GM21717 (cell line): Measurements from ENCODE around the gene BCOR.

Source experiments
- ATAC-seq: cut with Tn5 transposase; IDR thresholded peaks from one replicate; pipeline ENCODE4 v1.9.1; 2021; ENCODE audit warnings: mild to moderate bottlenecking, moderate library complexity; ENCODE audit not compliant: unreplicated experiment

The BCOR gene

GRCh38 chrX:40116925-40117324, 19.2 kb upstream of the BCOR start:
- no peak for ATAC-seq

GRCh38 chrX:40112996-40113395, 15.2 kb upstream of the BCOR start:
- ATAC-seq: no peak

GRCh38 chrX:40111868-40112267, 14.1 kb upstream of the BCOR start:
- ATAC-seq: no peak

- no peak for ATAC-seq
Measured at GRCh38 chrX:40109288-40110008, 11.7 kb upstream of the BCOR start.

GRCh38 chrX:40108959-40109287, 11.2 kb upstream of the BCOR start:
- ATAC-seq: no peak

GRCh38 chrX:40108162-40108958, 10.6 kb upstream of the BCOR start:
- no peak for ATAC-seq

- no peak for ATAC-seq
Measured at GRCh38 chrX:40107291-40108161, 9.8 kb upstream of the BCOR start.

- no peak for ATAC-seq
Measured at GRCh38 chrX:40106676-40107290, 9.0 kb upstream of the BCOR start.

GRCh38 chrX:40105835-40106675, 8.3 kb upstream of the BCOR start:
- no peak for ATAC-seq

GRCh38 chrX:40104985-40105834, 7.5 kb upstream of the BCOR start:
- ATAC-seq: no peak

GRCh38 chrX:40104630-40104984, 6.8 kb upstream of the BCOR start:
- ATAC-seq: no peak

- ATAC-seq: no peak
Measured at GRCh38 chrX:40103565-40104323, 6.0 kb upstream of the BCOR start.

GRCh38 chrX:40102393-40103381, 4.9 kb upstream of the BCOR start:
- ATAC-seq: no peak

- no peak for ATAC-seq
Measured at GRCh38 chrX:40101430-40101802, 3.7 kb upstream of the BCOR start.

GRCh38 chrX:40100537-40101429, 3.0 kb upstream of the BCOR start:
- no peak for ATAC-seq

GRCh38 chrX:40100141-40100536, 2.4 kb upstream of the BCOR start:
- no peak for ATAC-seq
